GM20000 (cell line): ENCODE measurements around the gene CCDC157.
"Not testable (repeated sequence)": the region's sequence is repeated elsewhere in the genome, so short reads cannot be mapped to it uniquely, and the experiment has no call there.

ENCODE experiments used
- DNase-seq: peaks from one replicate; pipeline ENCODE4 v3.0.0; 2012; ENCODE audit warnings: low spot score
- CTCF ChIP-seq: IDR thresholded peaks from 2 replicates; pipeline ENCODE4 v1.5.1; 2012; ENCODE audit warnings: mild to moderate bottlenecking, control low read depth; ENCODE audit errors: extremely low read depth, missing control alignments

Gene CCDC157

GRCh38 chr22:30393885-30394284 lies 37.1 kb downstream of the CCDC157 start:
- no peak for DNase-seq
- no peak for TF ChIP-seq CTCF

GRCh38 chr22:30396871-30397655 lies 40.3 kb downstream of the CCDC157 start, which contains the start of gene SEC14L2:
TSS of gene SEC14L2 (plus strand) at chr22:30397018. CDS start at chr22:30397117, 99 bp downstream.
- TF ChIP-seq CTCF = no peak
- DNase-seq = peak; percentile 56

- peak; percentile 23 for DNase-seq
- TF ChIP-seq CTCF = no peak
Measured at GRCh38 chr22:30397656-30398635, 41.1 kb downstream of the CCDC157 start.

GRCh38 chr22:30398685-30399680 lies 42.2 kb downstream of the CCDC157 start:
- no peak for TF ChIP-seq CTCF
- DNase-seq = peak; percentile 10

- DNase-seq = no peak
- TF ChIP-seq CTCF = no peak
Measured at GRCh38 chr22:30399718-30400117, 42.9 kb downstream of the CCDC157 start.

- no peak for TF ChIP-seq CTCF
- DNase-seq = no peak
Measured at GRCh38 chr22:30400159-30400558, 43.4 kb downstream of the CCDC157 start.

GRCh38 chr22:30401024-30401423 lies 44.2 kb downstream of the CCDC157 start:
- not testable (repeated sequence) for DNase-seq
